RWPE2 (cell line): ENCODE results near the gene STX8.

Experiments used
- ATAC-seq: fragments of 200-7000 bp; cut with Tn5 transposase; 3 replicates; pipeline ENCODE4 v1.9.1; 2021; ENCODE audit warnings: low read depth
- DNase-seq: peaks from one replicate; pipeline ENCODE4 v3.0.0-alpha.2; 2020; ENCODE audit warnings: low spot score
- H3K27ac ChIP-seq: fragments of 450-650 bp; 2 replicates; pipeline ENCODE4 v1.5.1; 2017; ENCODE audit warnings: mild to moderate bottlenecking; ENCODE audit not compliant: poor library complexity, severe bottlenecking
- H3K27me3 ChIP-seq: fragments of 250-450 bp; sonication (Bioruptor Pico); 2 replicates; pipeline ENCODE4 v1.5.1; 2021; ENCODE audit warnings: mild to moderate bottlenecking, moderate library complexity; ENCODE audit not compliant: insufficient read depth, poor library complexity, severe bottlenecking
- H3K36me3 ChIP-seq: fragments of 250-450 bp; sonication (Bioruptor Pico); 2 replicates; pipeline ENCODE4 v1.5.1; 2020; ENCODE audit warnings: low read depth, mild to moderate bottlenecking, moderate library complexity
- H3K4me1 ChIP-seq: fragments of 250-450 bp; sonication (Bioruptor Pico); 2 replicates; pipeline ENCODE4 v1.5.1; 2021; ENCODE audit warnings: mild to moderate bottlenecking, moderate library complexity; ENCODE audit not compliant: insufficient read depth, poor library complexity, severe bottlenecking
- H3K4me3 ChIP-seq: fragments of 250-450 bp; sonication (Bioruptor Pico); 2 replicates; pipeline ENCODE4 v1.5.1; 2021; ENCODE audit warnings: mild to moderate bottlenecking, moderate library complexity; ENCODE audit not compliant: severe bottlenecking
- H3K9me3 ChIP-seq: fragments of 250-450 bp; sonication (Bioruptor Pico); 2 replicates; pipeline ENCODE4 v1.5.1; 2021; ENCODE audit warnings: mild to moderate bottlenecking, moderate library complexity; ENCODE audit not compliant: severe bottlenecking
- CTCF ChIP-seq: fragments of 450-650 bp; IDR thresholded peaks from one replicate; pipeline ENCODE4 v1.5.1; 2017; ENCODE audit warnings: mild to moderate bottlenecking, moderate library complexity; ENCODE audit not compliant: poor library complexity, severe bottlenecking

STX8 gene

GRCh38 chr17:9237053-9237410, 338.6 kb downstream of the STX8 start:
- no peaks in the 10 kb centered on the region for H3K9me3 ChIP-seq
- ATAC-seq (no peak), DNase-seq (no peak)
- H3K27me3 ChIP-seq, result no peaks in the 10 kb centered on the region
- H3K27ac ChIP-seq, result no peak overlapping the region
- H3K36me3 ChIP-seq, result no peaks in the 10 kb centered on the region
- no peaks in the 10 kb centered on the region for H3K4me1 ChIP-seq
- no peak overlapping the region for H3K4me3 ChIP-seq
- no peak for TF ChIP-seq CTCF

- TF ChIP-seq CTCF, result no peak
- Histone ChIP-seq H3K4me1 (no peaks in the 10 kb centered on the region), H3K27ac (no peak overlapping the region), H3K9me3 (no peaks in the 10 kb centered on the region), H3K36me3 (no peaks in the 10 kb centered on the region), H3K27me3 (no peaks in the 10 kb centered on the region), H3K4me3 (no peak overlapping the region)
- DNase-seq (no peak), ATAC-seq (no peak)
Observed at GRCh38 chr17:9236286-9237052, 339.2 kb downstream of the STX8 start.

GRCh38 chr17:9235346-9235745, 340.3 kb downstream of the STX8 start:
- no peaks in the 10 kb centered on the region for H3K36me3 ChIP-seq
- H3K4me1 ChIP-seq, result no peaks in the 10 kb centered on the region
- no peak overlapping the region for H3K4me3 ChIP-seq
- H3K9me3 ChIP-seq, result no peaks in the 10 kb centered on the region
- no peaks in the 10 kb centered on the region for H3K27me3 ChIP-seq
- TF ChIP-seq CTCF, result no peak
- ATAC-seq, result no peak
- H3K27ac ChIP-seq, result no peak overlapping the region
- DNase-seq, result no peak

- no peak for DNase-seq
- H3K4me3 ChIP-seq, result no peak overlapping the region
- no peak overlapping the region for H3K27ac ChIP-seq
- no peaks in the 10 kb centered on the region for H3K4me1 ChIP-seq
- no peak for TF ChIP-seq CTCF
- no peak for ATAC-seq
- no peaks in the 10 kb centered on the region for H3K9me3 ChIP-seq
- H3K36me3 ChIP-seq, result no peaks in the 10 kb centered on the region
- H3K27me3 ChIP-seq, result no peaks in the 10 kb centered on the region
Observed at GRCh38 chr17:9234389-9234945, 341.2 kb downstream of the STX8 start.

GRCh38 chr17:9233761-9234160, 341.9 kb downstream of the STX8 start:
- no peak for ATAC-seq
- Histone ChIP-seq H3K4me3 (no peak overlapping the region), H3K27me3 (no peaks in the 10 kb centered on the region), H3K27ac (no peak overlapping the region), H3K9me3 (no peaks in the 10 kb centered on the region), H3K36me3 (no peaks in the 10 kb centered on the region), H3K4me1 (no peaks in the 10 kb centered on the region)
- no peak for TF ChIP-seq CTCF
- no peak for DNase-seq
